Endometrial microvascular endothelial cells (primary cell): ENCODE data around the gene HNRNPUL1. TPM values are rescaled to one million over a fixed set of nuclear protein-coding genes. Genes with fewer than 3 reads are reported as not detected.
"Not testable (repeated sequence)": the region's sequence is repeated elsewhere in the genome, so short reads cannot be mapped to it uniquely, and the experiment has no call there.

Experiments used
- in situ Hi-C: cut with HindIII; loops from 2 replicates; pipeline ENCODE4 v1.10.0; 2017; ENCODE audit warnings: low sequenced_read_pairs, low pct_unique_long_range_greater_than_20kb; ENCODE audit errors: inconsistent ontology term
- total RNA-seq: library from RNA; depleted of rRNA; stranded (reverse); fragments of >200 nt; gene quantifications from one replicate; pipeline ENCODE4 v1.2.3, GENCODE V29; 2015; ENCODE audit errors: inconsistent ontology term

The HNRNPUL1 gene
- total RNA-seq, 1 donor from 2014 or later = 141 TPM

GRCh38 chr19:41335467-41335866 lies 71.3 kb downstream of the HNRNPUL1 start:
- in situ Hi-C loops = no loop called here

GRCh38 chr19:41339936-41340335 lies 75.8 kb downstream of the HNRNPUL1 start:
- in situ Hi-C loops = no loop called here

- in situ Hi-C loops = no loop called here
These were observed 77.7 kb downstream of the HNRNPUL1 start for GRCh38 chr19:41341669-41342490.

- in situ Hi-C loops = no loop called here
These were observed 80.0 kb downstream of the HNRNPUL1 start for GRCh38 chr19:41344162-41344561.

- in situ Hi-C loops = not testable (repeated sequence)
These were observed 82.7 kb downstream of the HNRNPUL1 start for GRCh38 chr19:41346916-41347315.

GRCh38 chr19:41350735-41351338 lies 86.7 kb downstream of the HNRNPUL1 start:
- in situ Hi-C loops = no loop called here

- in situ Hi-C loops = no loop called here
These were observed 87.4 kb downstream of the HNRNPUL1 start for GRCh38 chr19:41351339-41352245.

GRCh38 chr19:41352279-41352608 lies 88.1 kb downstream of the HNRNPUL1 start:
- in situ Hi-C loops = no loop called here

- in situ Hi-C loops = no loop called here
These were observed 88.7 kb downstream of the HNRNPUL1 start for GRCh38 chr19:41352609-41353465.

GRCh38 chr19:41353466-41354342 lies 89.5 kb downstream of the HNRNPUL1 start, which contains the start of gene TGFB1:
Gene TGFB1 (minus strand): TSS chr19:41353922. CDS start chr19:41353044, 878 bp downstream.
- in situ Hi-C loops = no loop called here

GRCh38 chr19:41354343-41354953 lies 90.3 kb downstream of the HNRNPUL1 start:
- in situ Hi-C loops = no loop called here

- in situ Hi-C loops = no loop called here
These were observed 90.9 kb downstream of the HNRNPUL1 start for GRCh38 chr19:41355035-41355434.

GRCh38 chr19:41355802-41356201 lies 91.6 kb downstream of the HNRNPUL1 start:
- in situ Hi-C loops = no loop called here

- in situ Hi-C loops = no loop called here
These were observed 93.0 kb downstream of the HNRNPUL1 start for GRCh38 chr19:41356984-41357739.
